B cell (primary cell): ENCODE results near the gene EPN1. TPM values are rescaled to one million over a fixed set of nuclear protein-coding genes. Genes with fewer than 3 reads are reported as not detected.
A peak's percentile ranks its signal among the peaks of the same experiment; 100 is the strongest.

ENCODE experiments used
- ATAC-seq: fragments of 200-7000 bp; cut with Tn5 transposase; one replicate; pipeline ENCODE4 v1.10.0; 2021; ENCODE audit warnings: low read depth, mild to moderate bottlenecking, moderate number of reproducible peaks, moderate library complexity
- CTCF ChIA-PET: fragments of 350-600 bp; sonication (Branson Sonifier 250); formaldehyde crosslinking; loops from one replicate; lab custom pipeline; 2021; ENCODE audit warnings: antibody characterized with exemption, inconsistent platforms; lab: Charles Lee
- POLR2A ChIA-PET: fragments of 350-600 bp; sonication (Branson Sonifier 250); formaldehyde crosslinking; loops from one replicate; lab custom pipeline; 2021; ENCODE audit warnings: antibody characterized with exemption; lab: Charles Lee
- DNase-seq: peaks from one replicate; pipeline ENCODE4 v3.0.0; 2013
- H2AFZ ChIP-seq: 2 replicates; pipeline ENCODE4 v1.6.1; 2012; ENCODE audit warnings: mild to moderate bottlenecking, low read depth, low read length; ENCODE audit not compliant: insufficient read depth, poor library complexity, severe bottlenecking
- H3K27ac ChIP-seq, 2 donors: 1 replicate in 1 of 2; 2 replicates in 1 of 2; pipeline ENCODE4 v1.5.1; 2012 to 2013; ENCODE audit warnings: low read length in 2 of 2, mild to moderate bottlenecking in 2 of 2, moderate library complexity in 1 of 2
- H3K27me3 ChIP-seq, 4 experiments: fragments of 200-600 bp in 1 of 4; sonication (generic) in 1 of 4; replicated peaks in 1 of 4; 1 replicate in 2 of 4; 2 replicates in 2 of 4; pipeline versions ENCODE4 v1.6.1 to v1.7.0; 2013 to 2016; ENCODE audit warnings: low read length in 3 of 4, mild to moderate bottlenecking in 2 of 4, mixed read lengths in 1 of 4, moderate library complexity in 1 of 4; ENCODE audit not compliant: insufficient read depth in 4 of 4, control insufficient read depth in 3 of 4; ENCODE audit errors: control extremely low read depth in 1 of 4
- H3K36me3 ChIP-seq, 2 experiments: replicated peaks in 1 of 2; 1 replicate in 1 of 2; 2 replicates in 1 of 2; pipeline versions ENCODE4 v1.6.1 to v1.7.1; 2013; ENCODE audit warnings: low read length in 1 of 2; ENCODE audit not compliant: insufficient read depth in 2 of 2, control insufficient read depth in 1 of 2; ENCODE audit errors: control extremely low read depth in 1 of 2, extremely low read depth in 1 of 2
- H3K4me1 ChIP-seq, 2 donors: fragments of 200-600 bp in 1 of 2; sonication (generic) in 1 of 2; 1 replicate in 1 of 2; 2 replicates in 1 of 2; pipeline versions ENCODE4 v1.5.1 to v1.6.1; 2013 to 2017; ENCODE audit warnings: low read length in 2 of 2; ENCODE audit not compliant: control insufficient read depth in 2 of 2, insufficient read depth in 2 of 2
- H3K4me2 ChIP-seq: replicated peaks from 2 replicates; pipeline ENCODE3; 2012; ENCODE audit warnings: mild to moderate bottlenecking, low read depth, low read length; ENCODE audit not compliant: poor library complexity, severe bottlenecking
- H3K4me3 ChIP-seq, 5 experiments: fragments of 200-600 bp in 1 of 5; sonication (generic) in 1 of 5; 1 replicate in 3 of 5; 2 replicates in 2 of 5; pipeline versions ENCODE4 v1.5.1 to v1.7.0; 2011 to 2016; ENCODE audit warnings: low read length in 4 of 5, mild to moderate bottlenecking in 4 of 5, low read depth in 2 of 5, control low read depth in 1 of 5, moderate library complexity in 1 of 5; ENCODE audit not compliant: insufficient read depth in 1 of 5; ENCODE audit errors: control extremely low read depth in 1 of 5, extremely low read depth in 1 of 5
- H3K79me2 ChIP-seq: fragments of 200-600 bp; sonication (generic); one replicate; pipeline ENCODE4 v1.6.0; 2016; ENCODE audit warnings: low read length; ENCODE audit not compliant: control insufficient read depth, insufficient read depth
- H3K9ac ChIP-seq: fragments of 200-600 bp; sonication (generic); 2 replicates; pipeline ENCODE4 v1.6.1; 2017; ENCODE audit warnings: mild to moderate bottlenecking, low read length, moderate library complexity
- H3K9me3 ChIP-seq, 3 donors: one replicate each; pipeline versions ENCODE4 v1.6.1 to v1.7.1; 2013; ENCODE audit warnings: low read length in 2 of 3; ENCODE audit not compliant: control insufficient read depth in 2 of 3, insufficient read depth in 1 of 3; ENCODE audit errors: control extremely low read depth in 1 of 3
- H4K20me1 ChIP-seq: 2 replicates; pipeline ENCODE4 v1.6.0; 2012; ENCODE audit warnings: mild to moderate bottlenecking, low read length; ENCODE audit not compliant: insufficient read depth, control insufficient read depth, poor library complexity, severe bottlenecking
- H3K27ac Mint-ChIP-seq: one replicate; pipeline ENCODE4 v1.8.0; 2021; ENCODE audit warnings: mixed read lengths
- H3K27me3 Mint-ChIP-seq: one replicate; pipeline ENCODE4 v1.8.0; 2021; ENCODE audit warnings: mixed read lengths
- H3K4me1 Mint-ChIP-seq: one replicate; pipeline ENCODE4 v1.8.0; 2021; ENCODE audit warnings: mixed read lengths
- H3K4me3 Mint-ChIP-seq: one replicate; pipeline ENCODE4 v1.8.0; 2021; ENCODE audit warnings: mixed read lengths
- H3K9me3 Mint-ChIP-seq: one replicate; pipeline ENCODE4 v1.8.0; 2022; ENCODE audit warnings: mixed read lengths; ENCODE audit not compliant: insufficient read depth
- EZH2 ChIP-seq: IDR thresholded peaks from 2 replicates; pipeline ENCODE4 v1.6.1; 2012; ENCODE audit warnings: borderline replicate concordance, low read depth, mild to moderate bottlenecking, moderate library complexity, low read length; ENCODE audit not compliant: insufficient read depth, poor library complexity, severe bottlenecking
- WGBS: methylation state at CpG from one replicate; pipeline ENCODE4 v1.1.5; 2013; ENCODE audit warnings: missing lambda C conversion rate; ENCODE audit not compliant: insufficient coverage; 5-methylcytosine and 5-hydroxymethylcytosine counted together
- intact Hi-C: fragments of 100-400 bp; cut with micrococcal nuclease; formaldehyde crosslinking; loops from one replicate; pipeline ENCODE4 v1.10.0; 2022
- polyA plus RNA-seq: library from polyadenylated mRNA; depleted of rRNA; stranded (reverse); fragments of >200 nt; gene quantifications from 2 replicates; pipeline ENCODE4 v1.2.3, GENCODE V29; 2012
- total RNA-seq, 2 donors: library from RNA; stranded (reverse); fragments of 120-200 nt in 1 of 2; gene quantifications; 1 replicate in 1 of 2; 2 replicates in 1 of 2; pipeline versions ENCODE4 v1.2.3 to v1.2.4, GENCODE V29; 2013 to 2022
- TF ChIP-seq, protein P1 (sequence below): fragments of 200-600 bp; IDR thresholded peaks from one replicate; pipeline ENCODE4 v1.8.0; 2022; ENCODE audit warnings: antibody characterized with exemption, mild to moderate bottlenecking

EPN1 gene
- total and polyA plus RNA-seq, 2 donors (not counting 1 experiment from before 2014, with no cell fraction given), result 54.4 to 63.9 TPM

DNA sequence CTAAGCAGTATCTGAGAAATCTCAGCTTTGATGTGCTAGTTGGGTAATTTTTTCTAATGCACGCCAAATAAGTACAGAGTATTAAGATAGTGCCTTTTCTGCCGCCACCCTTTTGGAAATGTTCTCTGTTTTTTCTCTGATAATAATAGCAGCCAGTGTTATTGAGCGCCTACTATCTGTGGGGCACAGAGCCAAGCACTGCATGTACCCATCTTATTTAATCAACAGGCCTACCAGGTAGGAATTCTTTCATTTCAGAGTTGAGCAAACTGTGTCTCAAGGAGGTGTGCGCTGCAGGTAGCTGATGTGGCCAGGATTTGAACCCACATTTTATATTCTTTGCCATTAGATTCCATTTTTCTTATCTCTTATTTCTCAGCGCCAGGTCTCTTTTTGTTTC, 1.4 kb downstream of the EPN1 start:
- H3K79me2 ChIP-seq, result peaks cover 69% of the 10 kb centered on the region
- H3K9me3 Mint-ChIP-seq, result no peaks in the 10 kb centered on the region
- H3K9ac ChIP-seq, result peak overlapping the region; percentile 80
- H3K4me3 ChIP-seq, result peak overlapping the region in 3 of 5 experiments; percentile 64 to 93 (median 77)
- peaks cover 73% of the 10 kb centered on the region for H4K20me1 ChIP-seq
- TF ChIP-seq, protein P1, sequence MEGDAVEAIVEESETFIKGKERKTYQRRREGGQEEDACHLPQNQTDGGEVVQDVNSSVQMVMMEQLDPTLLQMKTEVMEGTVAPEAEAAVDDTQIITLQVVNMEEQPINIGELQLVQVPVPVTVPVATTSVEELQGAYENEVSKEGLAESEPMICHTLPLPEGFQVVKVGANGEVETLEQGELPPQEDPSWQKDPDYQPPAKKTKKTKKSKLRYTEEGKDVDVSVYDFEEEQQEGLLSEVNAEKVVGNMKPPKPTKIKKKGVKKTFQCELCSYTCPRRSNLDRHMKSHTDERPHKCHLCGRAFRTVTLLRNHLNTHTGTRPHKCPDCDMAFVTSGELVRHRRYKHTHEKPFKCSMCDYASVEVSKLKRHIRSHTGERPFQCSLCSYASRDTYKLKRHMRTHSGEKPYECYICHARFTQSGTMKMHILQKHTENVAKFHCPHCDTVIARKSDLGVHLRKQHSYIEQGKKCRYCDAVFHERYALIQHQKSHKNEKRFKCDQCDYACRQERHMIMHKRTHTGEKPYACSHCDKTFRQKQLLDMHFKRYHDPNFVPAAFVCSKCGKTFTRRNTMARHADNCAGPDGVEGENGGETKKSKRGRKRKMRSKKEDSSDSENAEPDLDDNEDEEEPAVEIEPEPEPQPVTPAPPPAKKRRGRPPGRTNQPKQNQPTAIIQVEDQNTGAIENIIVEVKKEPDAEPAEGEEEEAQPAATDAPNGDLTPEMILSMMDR, result no peak
- no peak for TF ChIP-seq EZH2
- ChIA-PET POLR2A (interaction anchor here (0.8 to 1.4 kb wide), 4 partner anchors 21 to 396 kb away, joined by 3 to 4 read pairs (median 3); partner anchors contain the start of genes HSPBP1, KMT5C and U2AF2), CTCF (interaction anchor here (1.1 to 1.8 kb wide), 5 partner anchors 20 to 132 kb away, joined by 3 to 5 read pairs (median 4); no protein-coding TSS in a partner anchor)
- peaks cover 0 to 2% (median 0%) of the 10 kb centered on the region in 3 donors for H3K9me3 ChIP-seq
- ATAC-seq, result no peak
- peak overlapping the region; percentile 87 to 93 for H3K27ac ChIP-seq
- H3K27ac Mint-ChIP-seq, result peak overlapping the region; percentile 70
- peaks cover 68% of the 10 kb centered on the region for H3K4me1 Mint-ChIP-seq
- H3K27me3 Mint-ChIP-seq, result no peaks in the 10 kb centered on the region
- intact Hi-C loops, result loop anchor here (5.0 kb wide), 3 partner anchors 34 to 1474 kb away; partner anchors contain the start of genes PPP1R12C, RPS9, ZNF580 and ZNF581
- peaks cover 0 to 59% of the 10 kb centered on the region in 2 experiments for H3K36me3 ChIP-seq
- peak overlapping the region; percentile 82 for H3K4me2 ChIP-seq
- H3K4me3 Mint-ChIP-seq, result peak overlapping the region; percentile 95
- H2AFZ ChIP-seq, result no peak overlapping the region
- no peaks in the 10 kb centered on the region for H3K27me3 ChIP-seq
- 84% methylated on average over 4 of the region's 5 CpGs for WGBS
- peaks cover 50 to 65% of the 10 kb centered on the region in 2 donors for H3K4me1 ChIP-seq
- no peak for DNase-seq
